WTC11 (cell line): ENCODE results near the gene ACP1.

ENCODE experiments used
- ESRRA ChIP-seq: sonication (generic); formaldehyde crosslinking; IDR thresholded peaks from 2 replicates; pipeline ENCODE4 v1.8.1; 2022; ENCODE audit warnings: mild to moderate bottlenecking, missing genetic modification reagents, borderline replicate concordance
- FOXP1 ChIP-seq: sonication (generic); formaldehyde crosslinking; IDR thresholded peaks from 2 replicates; pipeline ENCODE4 v1.8.0; 2022; ENCODE audit warnings: missing genetic modification reagents, mild to moderate bottlenecking, moderate library complexity, borderline replicate concordance
- KAT7 ChIP-seq: sonication (generic); formaldehyde crosslinking; IDR thresholded peaks from 2 replicates; pipeline ENCODE4 v1.8.1; 2023; ENCODE audit warnings: missing genetic modification reagents, mild to moderate bottlenecking, borderline replicate concordance
- SOX15 ChIP-seq: fragments of 250-450 bp; sonication (Bioruptor Pico); IDR thresholded peaks from 2 replicates; pipeline ENCODE4 v1.9.0; 2021; ENCODE audit warnings: mild to moderate bottlenecking
- ZNF423 ChIP-seq: fragments of 250-450 bp; sonication (Bioruptor Pico); IDR thresholded peaks from 2 replicates; pipeline ENCODE4 v2.1.2; 2022; ENCODE audit warnings: mild to moderate bottlenecking, moderate library complexity
- TF ChIP-seq, protein P1 (sequence below): fragments of 200-600 bp; IDR thresholded peaks from 2 replicates; pipeline ENCODE4 v1.8.0; 2022; ENCODE audit warnings: antibody characterized with exemption

DNA sequence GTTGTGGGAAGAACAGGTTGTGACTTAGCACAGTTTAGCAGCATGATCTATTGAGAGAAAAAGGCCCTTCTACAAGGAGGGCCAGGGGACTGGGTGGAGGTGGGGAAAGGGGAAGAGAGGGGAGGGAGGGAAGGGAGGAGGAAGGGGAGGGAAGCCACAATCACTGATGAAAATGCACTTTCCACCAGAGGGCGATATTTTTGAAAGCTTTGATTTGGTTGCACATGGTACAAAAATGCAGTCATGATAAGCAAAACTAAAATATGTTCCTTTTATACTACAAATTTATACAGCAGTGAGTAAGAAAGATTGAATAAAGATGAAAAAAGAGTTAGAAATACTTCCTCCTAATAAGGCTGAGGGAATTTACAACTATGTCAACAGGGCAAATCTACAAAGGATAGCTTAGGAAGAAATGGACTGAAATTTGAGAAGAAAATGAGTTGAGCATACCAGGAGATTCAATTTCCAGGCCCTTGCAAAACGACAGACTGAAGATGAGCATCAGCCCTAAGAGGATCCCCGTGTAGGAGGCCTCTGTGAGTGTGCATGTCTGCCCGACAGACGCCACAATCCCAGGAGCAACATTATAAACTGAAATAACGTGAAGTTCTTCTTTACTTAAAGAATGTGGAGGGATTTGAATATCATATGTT lies 18.1 kb upstream of the ACP1 start:
- TF ChIP-seq SOX15 (CRISPR knock-in tag) (no peak), FOXP1 (no peak), ZNF423 (CRISPR knock-in tag) (no peak), ESRRA (no peak), KAT7 (CRISPR knock-in tag) (no peak)
- TF ChIP-seq, protein P1, sequence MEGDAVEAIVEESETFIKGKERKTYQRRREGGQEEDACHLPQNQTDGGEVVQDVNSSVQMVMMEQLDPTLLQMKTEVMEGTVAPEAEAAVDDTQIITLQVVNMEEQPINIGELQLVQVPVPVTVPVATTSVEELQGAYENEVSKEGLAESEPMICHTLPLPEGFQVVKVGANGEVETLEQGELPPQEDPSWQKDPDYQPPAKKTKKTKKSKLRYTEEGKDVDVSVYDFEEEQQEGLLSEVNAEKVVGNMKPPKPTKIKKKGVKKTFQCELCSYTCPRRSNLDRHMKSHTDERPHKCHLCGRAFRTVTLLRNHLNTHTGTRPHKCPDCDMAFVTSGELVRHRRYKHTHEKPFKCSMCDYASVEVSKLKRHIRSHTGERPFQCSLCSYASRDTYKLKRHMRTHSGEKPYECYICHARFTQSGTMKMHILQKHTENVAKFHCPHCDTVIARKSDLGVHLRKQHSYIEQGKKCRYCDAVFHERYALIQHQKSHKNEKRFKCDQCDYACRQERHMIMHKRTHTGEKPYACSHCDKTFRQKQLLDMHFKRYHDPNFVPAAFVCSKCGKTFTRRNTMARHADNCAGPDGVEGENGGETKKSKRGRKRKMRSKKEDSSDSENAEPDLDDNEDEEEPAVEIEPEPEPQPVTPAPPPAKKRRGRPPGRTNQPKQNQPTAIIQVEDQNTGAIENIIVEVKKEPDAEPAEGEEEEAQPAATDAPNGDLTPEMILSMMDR: peak; percentile 44; the same call in 1 of the 2 replicates
